ENCODE measurements around the gene FBXO7.
A peak's percentile ranks its signal among the peaks of the same experiment; 100 is the strongest.

Gene FBXO7

GRCh38 chr22:32501836-32502752 lies 27.5 kb downstream of the FBXO7 start:
- DNase-seq (ENCODE audit: low read depth), result peak; percentile 10
- no peak for TF ChIP-seq CTCF (conservative IDR thresholded peaks at IDR 0.05; ENCODE audit: low read depth, low read length)
- no peak overlapping the region for H3K4me3 ChIP-seq (ENCODE audit: low read length)

GRCh38 chr22:32509045-32509444 lies 34.4 kb downstream of the FBXO7 start:
- H3K4me3 ChIP-seq (ENCODE audit: low read length), result no peak overlapping the region
- TF ChIP-seq CTCF (conservative IDR thresholded peaks at IDR 0.05; ENCODE audit: low read depth, low read length), result no peak
- DNase-seq (ENCODE audit: low read depth), result no peak

GRCh38 chr22:32511274-32511673 lies 36.7 kb downstream of the FBXO7 start:
- DNase-seq (ENCODE audit: low read depth), result no peak
- H3K4me3 ChIP-seq (ENCODE audit: low read length), result no peak overlapping the region
- no peak for TF ChIP-seq CTCF (conservative IDR thresholded peaks at IDR 0.05; ENCODE audit: low read depth, low read length)

- no peak for DNase-seq (ENCODE audit: low read depth)
- TF ChIP-seq CTCF (conservative IDR thresholded peaks at IDR 0.05; ENCODE audit: low read depth, low read length), result no peak
- no peak overlapping the region for H3K4me3 ChIP-seq (ENCODE audit: low read length)
Observed at GRCh38 chr22:32511776-32512175, 37.2 kb downstream of the FBXO7 start.

GRCh38 chr22:32512267-32512982 lies 37.8 kb downstream of the FBXO7 start:
- TF ChIP-seq CTCF (conservative IDR thresholded peaks at IDR 0.05; ENCODE audit: low read depth, low read length), result no peak
- DNase-seq (ENCODE audit: low read depth), result no peak
- H3K4me3 ChIP-seq (ENCODE audit: low read length), result no peak overlapping the region

- TF ChIP-seq CTCF (conservative IDR thresholded peaks at IDR 0.05; ENCODE audit: low read depth, low read length), result no peak
- H3K4me3 ChIP-seq (ENCODE audit: low read length), result no peak overlapping the region
- no peak for DNase-seq (ENCODE audit: low read depth)
Observed at GRCh38 chr22:32515084-32515483, 40.5 kb downstream of the FBXO7 start.
